Right lobe of liver (tissue), 6 donors: ENCODE measurements around the gene HELZ2. TPM values are rescaled to one million over a fixed set of nuclear protein-coding genes. Genes with fewer than 3 reads are reported as not detected.
A peak's percentile ranks its signal among the peaks of the same experiment; 100 is the strongest.

Experiments
- ATAC-seq, 4 donors: fragments of 200-7000 bp; cut with Tn5 transposase; one replicate each; pipeline ENCODE4 v1.9.1; 2020; ENCODE audit warnings: mild to moderate bottlenecking in 4 of 4, moderate library complexity in 4 of 4
- DNase-seq, 3 donors: peaks; one replicate each; pipeline ENCODE4 v3.0.0-alpha.2; 2020
- H3K27ac ChIP-seq, 3 donors: fragments of 200-600 bp; one replicate each; pipeline ENCODE4 v1.8.0; 2022
- H3K27me3 ChIP-seq, 2 donors: fragments of 200-600 bp; one replicate each; pipeline ENCODE4 v1.8.0; 2022
- H3K36me3 ChIP-seq, 4 donors: fragments of 200-600 bp; sonication (generic) in 1 of 4; one replicate each; pipeline versions ENCODE4 v1.5.1 to v1.8.0; 2017 to 2022; ENCODE audit warnings: control low read depth in 1 of 4
- H3K4me1 ChIP-seq, 4 donors: fragments of 200-600 bp; sonication (generic) in 1 of 4; one replicate each; pipeline versions ENCODE4 v1.5.1 to v1.8.0; 2017 to 2022; ENCODE audit warnings: control low read depth in 1 of 4
- H3K4me3 ChIP-seq, 3 donors: fragments of 200-600 bp; one replicate each; pipeline ENCODE4 v1.8.0; 2022
- H3K9me3 ChIP-seq, 4 donors: fragments of 200-600 bp; sonication (generic) in 1 of 4; one replicate each; pipeline versions ENCODE4 v1.5.1 to v1.8.0; 2017 to 2022; ENCODE audit warnings: control low read depth in 1 of 4
- POLR2A ChIP-seq: fragments of 450-650 bp; IDR thresholded peaks from one replicate; pipeline ENCODE4 v1.6.1; 2017; ENCODE audit warnings: antibody characterized with exemption, mild to moderate bottlenecking
- WGBS: methylation state at CpG from one replicate; pipeline ENCODE4 v1.1.6; 2018; ENCODE audit warnings: low coverage, low lambda C conversion rate; ENCODE audit not compliant: insufficient coverage; ENCODE audit errors: missing lambda C conversion rate; 5-methylcytosine and 5-hydroxymethylcytosine counted together
- intact Hi-C, 2 donors: fragments of 100-400 bp; cut with DNase I; formaldehyde crosslinking; loops; one replicate each; pipeline versions ENCODE4 v1.11.2 to v1.14.1; 2022
- total RNA-seq, 6 experiments: library from RNA; depleted of rRNA in 2 of 6; stranded (reverse); fragments of >200 nt in 2 of 6; fragmentation: NEBNext Ultra II Directional in 3 of 6; extraction: Animal tissue kit (Norgen Biotek cat#: 25700) in 3 of 6; gene quantifications; one replicate each; pipeline versions ENCODE4 v1.1.0 to v1.2.4, GENCODE V29; 2016 to 2023
- TF ChIP-seq, protein P1 (sequence below), 4 donors: fragments of 200-600 bp in 3 of 4; fragments of 450-650 bp in 1 of 4; IDR thresholded peaks; one replicate each; pipeline versions ENCODE4 v1.5.1 to v1.8.0; 2016 to 2022; ENCODE audit warnings: antibody characterized with exemption in 4 of 4, mild to moderate bottlenecking in 2 of 4
- donor health status: DM: no; HTN: yes; CAD: no.
- donor health status: DM: no; HTN: no; CAD: no.
- donor health status: DM: no; HTN: no; CAD: no.
- donor health status: DM: no; HTN: yes; CAD: no.
- donor health status: DM: no; HTN: yes; CAD: no.

Gene HELZ2
- total RNA-seq, 6 experiments from 2014 or later = 14.8 to 30.3 (median 24.1) TPM

GRCh38 chr20:63549019-63549418 lies 25.0 kb downstream of the HELZ2 start:
- intact Hi-C loops = loop anchor here in 1 of 2 donors (10.0 kb wide), 1 partner anchor 426 kb away; the partner anchor contains the start of gene SAMD10
- DNase-seq (no peak), ATAC-seq (no peak)
- no peaks in the 10 kb centered on the region for H3K4me1 ChIP-seq
- H3K36me3 ChIP-seq = no peaks in the 10 kb centered on the region
- H3K9me3 ChIP-seq = no peaks in the 10 kb centered on the region
- H3K27me3 ChIP-seq = no peaks in the 10 kb centered on the region
- 38% methylated on average over 16 of the region's 25 CpGs for WGBS
- no peak overlapping the region for H3K4me3 ChIP-seq
- H3K27ac ChIP-seq = no peak overlapping the region
- TF ChIP-seq, protein P1, sequence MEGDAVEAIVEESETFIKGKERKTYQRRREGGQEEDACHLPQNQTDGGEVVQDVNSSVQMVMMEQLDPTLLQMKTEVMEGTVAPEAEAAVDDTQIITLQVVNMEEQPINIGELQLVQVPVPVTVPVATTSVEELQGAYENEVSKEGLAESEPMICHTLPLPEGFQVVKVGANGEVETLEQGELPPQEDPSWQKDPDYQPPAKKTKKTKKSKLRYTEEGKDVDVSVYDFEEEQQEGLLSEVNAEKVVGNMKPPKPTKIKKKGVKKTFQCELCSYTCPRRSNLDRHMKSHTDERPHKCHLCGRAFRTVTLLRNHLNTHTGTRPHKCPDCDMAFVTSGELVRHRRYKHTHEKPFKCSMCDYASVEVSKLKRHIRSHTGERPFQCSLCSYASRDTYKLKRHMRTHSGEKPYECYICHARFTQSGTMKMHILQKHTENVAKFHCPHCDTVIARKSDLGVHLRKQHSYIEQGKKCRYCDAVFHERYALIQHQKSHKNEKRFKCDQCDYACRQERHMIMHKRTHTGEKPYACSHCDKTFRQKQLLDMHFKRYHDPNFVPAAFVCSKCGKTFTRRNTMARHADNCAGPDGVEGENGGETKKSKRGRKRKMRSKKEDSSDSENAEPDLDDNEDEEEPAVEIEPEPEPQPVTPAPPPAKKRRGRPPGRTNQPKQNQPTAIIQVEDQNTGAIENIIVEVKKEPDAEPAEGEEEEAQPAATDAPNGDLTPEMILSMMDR (IDR thresholded peaks at IDR 0.05) = no peak
- TF ChIP-seq POLR2A = no peak

DNA sequence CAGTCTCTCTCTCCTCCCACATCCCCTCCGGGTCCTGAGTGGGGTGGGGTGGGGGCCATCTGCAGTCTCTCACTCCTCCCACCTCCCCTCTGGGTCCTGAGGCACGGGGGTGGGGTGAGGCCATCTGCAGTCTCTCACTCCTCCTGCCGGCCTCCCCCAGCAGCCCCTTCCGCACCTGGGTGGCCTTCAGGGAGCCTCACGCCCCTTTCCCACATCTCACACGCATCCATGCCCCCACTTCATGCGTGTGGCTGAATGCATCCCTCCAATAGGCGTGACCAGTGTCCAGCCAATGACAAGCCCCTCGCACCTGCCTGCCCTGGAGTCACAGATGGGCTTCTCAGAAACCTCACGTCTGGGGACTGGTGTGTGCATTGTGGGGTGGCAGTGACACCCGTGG lies 25.5 kb downstream of the HELZ2 start:
- Histone ChIP-seq H3K36me3 (no peaks in the 10 kb centered on the region), H3K27me3 (no peaks in the 10 kb centered on the region), H3K9me3 (no peaks in the 10 kb centered on the region), H3K27ac (no peak overlapping the region), H3K4me3 (no peak overlapping the region), H3K4me1 (no peaks in the 10 kb centered on the region)
- DNase-seq (no peak), ATAC-seq (no peak)
- TF ChIP-seq, protein P1 (IDR thresholded peaks at IDR 0.05) = no peak
- no peak for TF ChIP-seq POLR2A
- intact Hi-C loops = loop anchor here in 1 of 2 donors (10.0 kb wide), 1 partner anchor 426 kb away; the partner anchor contains the start of gene SAMD10
- 29% methylated on average over 6 of the region's 11 CpGs for WGBS

- Histone ChIP-seq H3K36me3 (no peaks in the 10 kb centered on the region), H3K27ac (no peak within 1 kb of the TSS), H3K4me1 (no peaks in the 10 kb centered on the region), H3K27me3 (no peaks in the 10 kb centered on the region), H3K9me3 (no peaks in the 10 kb centered on the region), H3K4me3 (no peak within 1 kb of the TSS)
- WGBS = 60% methylated on average over 1 of the region's 35 CpGs
- DNase-seq = no peak
- intact Hi-C loops = loop anchor here in 1 of 2 donors (10.0 kb wide), 1 partner anchor 427 kb away; the partner anchor contains the start of gene SAMD10
- TF ChIP-seq, protein P1 (IDR thresholded peaks at IDR 0.05) = no peak
- no peak for TF ChIP-seq POLR2A
- ATAC-seq = peak in 2 of 4 donors; percentile 3 to 11
Measured at GRCh38 chr20:63547725-63548480, 26.1 kb downstream of the HELZ2 start, which contains the start of gene SRMS. Gene SRMS (minus strand): TSS chr20:63547749. CDS start chr20:63547463, 286 bp downstream.

GRCh38 chr20:63546956-63547724 lies 26.9 kb downstream of the HELZ2 start:
- 18% methylated on average over 2 of the region's 58 CpGs for WGBS

More at GRCh38 chr20:63546956-63547724, 26.9 kb downstream of the HELZ2 start:
- no peaks in the 10 kb centered on the region for H3K9me3 ChIP-seq
- H3K27ac ChIP-seq = no peak overlapping the region
- H3K4me3 ChIP-seq = no peak overlapping the region
- H3K36me3 ChIP-seq = no peaks in the 10 kb centered on the region
- intact Hi-C loops = loop anchor here in 1 of 2 donors (10.0 kb wide), 1 partner anchor 428 kb away; the partner anchor contains the start of gene SAMD10
- no peak for TF ChIP-seq POLR2A
- TF ChIP-seq, protein P1 (IDR thresholded peaks at IDR 0.05) = no peak
- ATAC-seq (peak in 1 of 4 donors; percentile 2), DNase-seq (no peak)
- H3K27me3 ChIP-seq = no peaks in the 10 kb centered on the region
- no peaks in the 10 kb centered on the region for H3K4me1 ChIP-seq
